C4-2B (cell line): ENCODE results near the gene SLC2A10.

Experiments
- H3K27ac ChIP-seq: fragments of 450-650 bp; 2 replicates; pipeline ENCODE4 v1.5.1; 2017
- CTCF ChIP-seq: fragments of 450-650 bp; conservative IDR thresholded peaks from 2 replicates; pipeline ENCODE4 v1.5.1; 2017; ENCODE audit warnings: mild to moderate bottlenecking
- ZFX ChIP-seq: fragments of 450-650 bp; IDR thresholded peaks from 2 replicates; pipeline ENCODE4 v1.6.1; 2017

SLC2A10 gene

GRCh38 chr20:46770330-46771194 lies 61.1 kb downstream of the SLC2A10 start:
- no peak overlapping the region for H3K27ac ChIP-seq
- no peak for TF ChIP-seq ZFX
- no peak for TF ChIP-seq CTCF

GRCh38 chr20:46771195-46771588 lies 61.7 kb downstream of the SLC2A10 start:
- TF ChIP-seq CTCF (no peak), ZFX (no peak)
- H3K27ac ChIP-seq, result no peak overlapping the region

GRCh38 chr20:46772901-46773300 lies 63.5 kb downstream of the SLC2A10 start:
- TF ChIP-seq CTCF, result no peak; the same call in 1 of the 2 replicates
- no peak for TF ChIP-seq ZFX
- no peak overlapping the region for H3K27ac ChIP-seq

- TF ChIP-seq ZFX (no peak), CTCF (no peak)
- no peak overlapping the region for H3K27ac ChIP-seq
These were observed 64.2 kb downstream of the SLC2A10 start for GRCh38 chr20:46773680-46774079.

- TF ChIP-seq ZFX (no peak), CTCF (no peak)
- H3K27ac ChIP-seq, result no peak overlapping the region
These were observed 64.8 kb downstream of the SLC2A10 start for GRCh38 chr20:46774236-46774635.

GRCh38 chr20:46774943-46775560 lies 65.6 kb downstream of the SLC2A10 start:
- TF ChIP-seq ZFX (no peak), CTCF (no peak)
- H3K27ac ChIP-seq, result no peak overlapping the region

GRCh38 chr20:46775806-46776205 lies 66.4 kb downstream of the SLC2A10 start:
- no peak for TF ChIP-seq CTCF
- TF ChIP-seq ZFX, result no peak

More at GRCh38 chr20:46775806-46776205, 66.4 kb downstream of the SLC2A10 start:
- no peak overlapping the region for H3K27ac ChIP-seq
